ENCODE measurements around the gene TSBP1.
"Not testable (repeated sequence)": the region's sequence is repeated elsewhere in the genome, so short reads cannot be mapped to it uniquely, and the experiment has no call there.

TSBP1 gene

GRCh38 chr6:32371229-32371628 lies 474 bp downstream of the TSBP1 start:
- TF ChIP-seq, protein P1, sequence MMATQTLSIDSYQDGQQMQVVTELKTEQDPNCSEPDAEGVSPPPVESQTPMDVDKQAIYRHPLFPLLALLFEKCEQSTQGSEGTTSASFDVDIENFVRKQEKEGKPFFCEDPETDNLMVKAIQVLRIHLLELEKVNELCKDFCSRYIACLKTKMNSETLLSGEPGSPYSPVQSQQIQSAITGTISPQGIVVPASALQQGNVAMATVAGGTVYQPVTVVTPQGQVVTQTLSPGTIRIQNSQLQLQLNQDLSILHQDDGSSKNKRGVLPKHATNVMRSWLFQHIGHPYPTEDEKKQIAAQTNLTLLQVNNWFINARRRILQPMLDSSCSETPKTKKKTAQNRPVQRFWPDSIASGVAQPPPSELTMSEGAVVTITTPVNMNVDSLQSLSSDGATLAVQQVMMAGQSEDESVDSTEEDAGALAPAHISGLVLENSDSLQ (IDR thresholded peaks at IDR 0.05), result no peak
- TF ChIP-seq LEF1 (IDR thresholded peaks at IDR 0.05; ENCODE audit: borderline replicate concordance) (no peak), NFRKB (IDR thresholded peaks at IDR 0.05) (no peak), FOXM1 (IDR thresholded peaks at IDR 0.05; ENCODE audit: borderline replicate concordance) (no peak), SUZ12 (IDR thresholded peaks at IDR 0.05) (no peak), TARDBP (IDR thresholded peaks at IDR 0.05) (no peak), L3MBTL2 (conservative IDR thresholded peaks at IDR 0.05) (no peak), FOXA1 (IDR thresholded peaks at IDR 0.05) (no peak)
- ChIA-PET CTCF (no interaction called here), POLR2A (no interaction called here)
- no peak for DNase-seq (ENCODE audit: extremely low spot score)

DNA sequence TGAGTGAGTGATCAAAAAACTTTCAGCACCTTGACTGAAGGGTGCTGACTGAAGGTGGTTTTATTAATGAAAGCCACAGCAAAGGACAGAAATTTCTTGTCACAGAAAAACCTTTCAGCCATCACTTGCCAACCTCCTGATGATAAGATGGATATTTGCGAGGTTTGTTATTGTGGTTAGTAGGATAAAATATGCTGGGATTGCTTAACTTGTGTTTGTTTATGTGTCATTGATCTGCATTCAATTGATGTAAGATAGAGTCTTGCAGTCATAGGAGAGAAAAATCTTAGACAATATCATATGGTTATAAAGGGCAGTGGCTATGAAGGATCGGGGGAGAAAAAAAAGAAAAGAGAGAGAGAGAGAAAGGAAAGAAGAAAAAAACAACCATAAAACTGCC lies 1.2 kb downstream of the TSBP1 start:
- DNase-seq (ENCODE audit: extremely low spot score), result no peak
- no peak for TF ChIP-seq NFRKB (IDR thresholded peaks at IDR 0.05)
- no peak for TF ChIP-seq L3MBTL2 (conservative IDR thresholded peaks at IDR 0.05)
- no peak for TF ChIP-seq HDGF (IDR thresholded peaks at IDR 0.05; ENCODE audit: borderline replicate concordance)
- no peak for TF ChIP-seq ZNF384 (IDR thresholded peaks at IDR 0.05)
- TF ChIP-seq FOXK2 (IDR thresholded peaks at IDR 0.05), result no peak
- no peak for TF ChIP-seq LEF1 (IDR thresholded peaks at IDR 0.05; ENCODE audit: borderline replicate concordance)
- no peak for TF ChIP-seq TARDBP (IDR thresholded peaks at IDR 0.05)
- TF ChIP-seq CTBP1 (IDR thresholded peaks at IDR 0.05; ENCODE audit: borderline replicate concordance), result no peak
- no peak for TF ChIP-seq SUZ12 (IDR thresholded peaks at IDR 0.05)
- POLR2A ChIA-PET, result no interaction called here
- CTCF ChIA-PET, result no interaction called here

- TF ChIP-seq ARNT (IDR thresholded peaks at IDR 0.05), result no peak
- no peak for TF ChIP-seq FOXK2 (IDR thresholded peaks at IDR 0.05)
- no peak for TF ChIP-seq FOXA1 (IDR thresholded peaks at IDR 0.05)
- no peak for TF ChIP-seq SUZ12 (IDR thresholded peaks at IDR 0.05)
- no peak for TF ChIP-seq NFRKB (IDR thresholded peaks at IDR 0.05)
- TF ChIP-seq L3MBTL2 (conservative IDR thresholded peaks at IDR 0.05), result no peak
- no peak for TF ChIP-seq BHLHE40 (IDR thresholded peaks at IDR 0.05; ENCODE audit: borderline replicate concordance)
- no peak for TF ChIP-seq ZNF384 (IDR thresholded peaks at IDR 0.05)
- TF ChIP-seq SP1 (IDR thresholded peaks at IDR 0.05), result no peak
- TF ChIP-seq ELF4 (IDR thresholded peaks at IDR 0.05), result no peak
- no peak for TF ChIP-seq CTBP1 (IDR thresholded peaks at IDR 0.05; ENCODE audit: borderline replicate concordance)
- TF ChIP-seq LEF1 (IDR thresholded peaks at IDR 0.05; ENCODE audit: borderline replicate concordance), result no peak
- no peak for TF ChIP-seq TARDBP (IDR thresholded peaks at IDR 0.05)
- TF ChIP-seq HDGF (IDR thresholded peaks at IDR 0.05; ENCODE audit: borderline replicate concordance), result no peak
- ChIA-PET CTCF (interaction anchor here (0.5 kb wide), 1 partner anchor 14 kb away, joined by 3 read pairs; no protein-coding TSS in a partner anchor), POLR2A (no interaction called here)
- no peak for DNase-seq (ENCODE audit: extremely low spot score)
Observed at GRCh38 chr6:32369660-32370059, 2.0 kb downstream of the TSBP1 start.

DNA sequence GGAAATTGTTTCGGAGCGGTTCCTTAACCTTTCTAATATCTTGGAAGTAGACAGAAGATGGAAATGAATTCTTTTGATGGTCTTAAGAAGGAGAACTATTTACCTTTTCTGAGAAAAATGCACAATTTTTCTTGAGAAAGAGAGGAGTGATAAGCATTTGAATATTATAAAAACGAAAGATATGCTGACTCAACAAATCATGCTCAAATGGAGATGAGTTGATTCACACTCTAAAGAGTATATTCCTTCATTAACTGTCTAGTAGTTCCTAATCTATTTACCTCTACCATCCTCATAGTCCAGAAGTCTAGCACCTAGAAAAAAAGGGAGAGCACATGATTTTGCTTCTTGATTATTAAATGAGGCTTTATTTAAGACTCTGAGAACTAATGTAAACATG lies 4.1 kb downstream of the TSBP1 start:
- ChIA-PET POLR2A (no interaction called here), CTCF (no interaction called here)
- TF ChIP-seq HDGF (IDR thresholded peaks at IDR 0.05; ENCODE audit: borderline replicate concordance) (no peak), SP1 (IDR thresholded peaks at IDR 0.05) (no peak), FOXK2 (IDR thresholded peaks at IDR 0.05) (no peak), BHLHE40 (IDR thresholded peaks at IDR 0.05; ENCODE audit: borderline replicate concordance) (no peak), FOXA1 (IDR thresholded peaks at IDR 0.05) (no peak), ZNF384 (IDR thresholded peaks at IDR 0.05) (no peak)
- no peak for DNase-seq (ENCODE audit: extremely low spot score)

- POLR2A ChIA-PET; CTCF ChIA-PET; DNase-seq (ENCODE audit: extremely low spot score): not testable (repeated sequence)
Observed at GRCh38 chr6:32359225-32359624, 12.5 kb downstream of the TSBP1 start.

- POLR2A ChIA-PET; CTCF ChIA-PET; DNase-seq (ENCODE audit: extremely low spot score): not testable (repeated sequence)
Observed at GRCh38 chr6:32358548-32358947, 13.2 kb downstream of the TSBP1 start.

DNA sequence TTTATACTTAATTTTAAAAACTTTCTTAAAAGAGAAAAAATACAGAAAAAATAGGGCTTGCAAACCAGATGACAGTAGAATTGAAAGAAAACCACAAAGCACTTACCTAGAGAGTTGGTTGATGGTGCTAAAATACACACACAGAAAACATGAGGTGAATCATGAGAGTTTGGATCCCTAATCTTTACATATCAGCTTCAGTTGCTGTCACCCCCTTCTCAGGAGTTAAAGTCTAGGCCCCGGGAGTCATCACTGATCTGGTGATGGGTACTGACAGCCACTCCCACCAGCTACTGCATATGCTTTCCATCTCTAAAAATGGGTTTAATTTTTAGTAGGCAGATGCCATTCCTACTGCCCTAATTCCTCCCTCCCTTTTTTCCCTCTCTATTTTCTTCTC lies 16.7 kb downstream of the TSBP1 start:
- CTCF ChIA-PET, result interaction anchor here (0.8 kb wide), 1 partner anchor 133 kb away, joined by 3 read pairs; no protein-coding TSS in a partner anchor
- POLR2A ChIA-PET, result no interaction called here
- TF ChIP-seq CTBP1 (IDR thresholded peaks at IDR 0.05; ENCODE audit: borderline replicate concordance) (no peak), NFRKB (IDR thresholded peaks at IDR 0.05) (no peak), HDGF (IDR thresholded peaks at IDR 0.05; ENCODE audit: borderline replicate concordance) (no peak), FOXK2 (IDR thresholded peaks at IDR 0.05) (no peak), SUZ12 (IDR thresholded peaks at IDR 0.05) (no peak), ARNT (IDR thresholded peaks at IDR 0.05) (no peak), SP1 (IDR thresholded peaks at IDR 0.05) (no peak), FOXA1 (IDR thresholded peaks at IDR 0.05) (no peak), TARDBP (IDR thresholded peaks at IDR 0.05) (no peak), L3MBTL2 (conservative IDR thresholded peaks at IDR 0.05) (no peak), FOXM1 (IDR thresholded peaks at IDR 0.05; ENCODE audit: borderline replicate concordance) (no peak), LEF1 (IDR thresholded peaks at IDR 0.05; ENCODE audit: borderline replicate concordance) (no peak), BHLHE40 (IDR thresholded peaks at IDR 0.05; ENCODE audit: borderline replicate concordance) (no peak), ELF4 (IDR thresholded peaks at IDR 0.05) (no peak), ZNF384 (IDR thresholded peaks at IDR 0.05) (no peak)
- TF ChIP-seq, protein P1 (IDR thresholded peaks at IDR 0.05), result no peak
- no peak for DNase-seq (ENCODE audit: extremely low spot score)

DNA sequence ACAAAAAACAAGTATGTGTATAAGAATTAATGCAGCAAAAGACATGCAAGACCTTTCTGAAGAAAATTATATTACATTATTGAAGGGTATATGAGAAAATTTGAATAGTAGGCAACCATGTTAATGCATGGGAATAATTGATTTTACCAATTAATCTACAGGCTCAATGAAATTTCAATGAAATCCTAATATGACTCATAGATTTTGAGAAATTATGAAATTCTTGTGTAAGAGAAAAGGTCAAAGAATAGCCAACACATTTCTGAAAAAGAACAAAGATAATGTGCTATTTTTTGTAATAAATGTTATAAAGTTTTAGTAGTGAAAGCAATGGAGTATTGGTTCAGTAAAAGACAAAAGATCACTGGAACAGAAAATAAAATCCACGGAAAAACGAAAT lies 18.4 kb downstream of the TSBP1 start:
- CTCF ChIA-PET, result no interaction called here
- no peak for DNase-seq (ENCODE audit: extremely low spot score)
- POLR2A ChIA-PET, result no interaction called here
- TF ChIP-seq FOXA1 (IDR thresholded peaks at IDR 0.05), result no peak
- no peak for TF ChIP-seq SP1 (IDR thresholded peaks at IDR 0.05)
- TF ChIP-seq ELF4 (IDR thresholded peaks at IDR 0.05), result no peak
- TF ChIP-seq HDGF (IDR thresholded peaks at IDR 0.05; ENCODE audit: borderline replicate concordance), result no peak
- TF ChIP-seq, protein P1 (IDR thresholded peaks at IDR 0.05), result no peak
- no peak for TF ChIP-seq ARNT (IDR thresholded peaks at IDR 0.05)
- no peak for TF ChIP-seq TARDBP (IDR thresholded peaks at IDR 0.05)
- no peak for TF ChIP-seq FOXM1 (IDR thresholded peaks at IDR 0.05; ENCODE audit: borderline replicate concordance)
- TF ChIP-seq ZNF384 (IDR thresholded peaks at IDR 0.05), result no peak
- TF ChIP-seq LEF1 (IDR thresholded peaks at IDR 0.05; ENCODE audit: borderline replicate concordance), result no peak

Data from HEK293T (cell line).